Psoas muscle (tissue), 8 donors: ENCODE data around the gene MGLL. TPM values are rescaled to one million over a fixed set of nuclear protein-coding genes. Genes with fewer than 3 reads are reported as not detected.

Experiments used
- ATAC-seq, 4 donors: fragments of 200-7000 bp; cut with Tn5 transposase; one replicate each; pipeline ENCODE4 v1.9.1; 2020; ENCODE audit warnings: moderate library complexity in 3 of 4, mild to moderate bottlenecking in 2 of 4
- DNase-seq, 2 donors: peaks; one replicate each; pipeline ENCODE4 v3.0.0-alpha.2; 2020
- H3K27ac ChIP-seq: fragments of 200-600 bp; one replicate; pipeline ENCODE4 v1.8.0; 2022
- H3K27me3 ChIP-seq, 3 donors: fragments of 200-600 bp in 1 of 3; one replicate each; pipeline versions ENCODE4 v1.6.1 to v1.8.0; 2013 to 2022; ENCODE audit warnings: low read length in 2 of 3, mild to moderate bottlenecking in 2 of 3, moderate library complexity in 1 of 3; ENCODE audit not compliant: insufficient read depth in 3 of 3
- H3K36me3 ChIP-seq, 2 donors: fragments of 200-600 bp in 1 of 2; one replicate each; pipeline versions ENCODE4 v1.6.1 to v1.8.0; 2013 to 2022; ENCODE audit warnings: low read depth in 1 of 2, mild to moderate bottlenecking in 1 of 2, moderate library complexity in 1 of 2; ENCODE audit not compliant: insufficient read depth in 1 of 2
- H3K4me1 ChIP-seq: fragments of 200-600 bp; one replicate; pipeline ENCODE4 v1.8.0; 2022
- H3K4me3 ChIP-seq: fragments of 200-600 bp; one replicate; pipeline ENCODE4 v1.8.0; 2022; ENCODE audit warnings: mild to moderate bottlenecking
- H3K9me3 ChIP-seq: fragments of 200-600 bp; one replicate; pipeline ENCODE4 v1.8.0; 2022
- CTCF ChIP-seq: fragments of 200-600 bp; IDR thresholded peaks from one replicate; pipeline ENCODE4 v1.8.0; 2022; ENCODE audit warnings: antibody characterized with exemption
- WGBS, 3 donors: extraction: QIAGEN DNeasy Blood & Tissue Kit; methylation state at CpG; one replicate each; pipeline versions ENCODE4 v1.1.6 to v1.1.7; 2013; 5-methylcytosine and 5-hydroxymethylcytosine counted together
- intact Hi-C, 2 donors: fragments of 100-400 bp; cut with DNase I; formaldehyde crosslinking; loops; one replicate each; pipeline versions ENCODE4 v1.11.0 to v1.14.2; 2022
- polyA plus RNA-seq, 3 donors: library from polyadenylated mRNA; stranded (reverse); fragments of 200-250 nt; gene quantifications; one replicate each; pipeline ENCODE4 v1.2.3, GENCODE V29; 2013
- total RNA-seq, 4 donors: library from RNA; stranded (reverse); fragmentation: NEBNext Ultra II Directional in 2 of 4; extraction: Animal tissue kit (Norgen Biotek cat#: 25700) in 2 of 4; gene quantifications; one replicate each; pipeline versions ENCODE4 v1.2.1 to v1.2.4, GENCODE V29; 2021 to 2023
- donor health status: healthy with polysubstance abuse.
- donor health status: DM: no; HTN: no; CAD: no; lungs with moderate emphysema.
- donor health status: Bipolar disorder and iron deficiency.
- donor health status: healthy.
- donor health status: DM: yes; HTN: yes; CAD: no.
- donor health status: DM: no; HTN: no; CAD: no.
- donor health status: DM: no; HTN: no; CAD: no.
- donor health status: DM: yes; HTN: yes; CAD: no.

Gene MGLL
- total and polyA plus RNA-seq, 7 donors, result 32.8 to 85.6 (median 63.0) TPM

GRCh38 chr3:127811717-127812116, 10.6 kb downstream of the MGLL start:
- H3K4me1 ChIP-seq, result peaks cover 37% of the 10 kb centered on the region
- no peaks in the 10 kb centered on the region for H3K9me3 ChIP-seq
- no peaks in the 10 kb centered on the region for H3K27me3 ChIP-seq
- no peak overlapping the region for H3K4me3 ChIP-seq
- intact Hi-C loops, result no loop called here
- DNase-seq (no peak), ATAC-seq (no peak)
- H3K27ac ChIP-seq, result no peak overlapping the region
- H3K36me3 ChIP-seq, result peaks cover 3 to 75% of the 10 kb centered on the region in 2 donors
- TF ChIP-seq CTCF, result no peak
- 93 to 94% (median 94%) methylated on average over 3 of the region's 3 CpGs for WGBS, 3 donors

GRCh38 chr3:127809611-127810010, 12.7 kb downstream of the MGLL start:
- peaks cover 18% of the 10 kb centered on the region for H3K4me1 ChIP-seq
- intact Hi-C loops, result no loop called here
- no peak for ATAC-seq
- peaks cover 3 to 78% of the 10 kb centered on the region in 2 donors for H3K36me3 ChIP-seq
- no peak for TF ChIP-seq CTCF
- WGBS, 3 donors, result 75 to 94% (median 78%) methylated on average over 2 of the region's 2 CpGs
- no peaks in the 10 kb centered on the region for H3K9me3 ChIP-seq
- no peak overlapping the region for H3K4me3 ChIP-seq
- DNase-seq, result peak in 1 of 2 donors; percentile 25
- no peaks in the 10 kb centered on the region for H3K27me3 ChIP-seq
- H3K27ac ChIP-seq, result no peak overlapping the region

- Histone ChIP-seq H3K4me3 (no peak overlapping the region), H3K36me3 (peaks cover 3 to 74% of the 10 kb centered on the region in 2 donors), H3K9me3 (no peaks in the 10 kb centered on the region), H3K4me1 (peaks cover 18% of the 10 kb centered on the region), H3K27me3 (no peaks in the 10 kb centered on the region), H3K27ac (no peak overlapping the region)
- intact Hi-C loops, result no loop called here
- TF ChIP-seq CTCF, result no peak
- no peak for ATAC-seq
- WGBS, 3 donors, result 89 to 98% (median 96%) methylated on average over 1 of the region's 1 CpG
- DNase-seq, result no peak
Measured at GRCh38 chr3:127809211-127809610, 13.1 kb downstream of the MGLL start.

GRCh38 chr3:127808197-127808596, 14.1 kb downstream of the MGLL start:
- H3K36me3 ChIP-seq, result peaks cover 3 to 64% of the 10 kb centered on the region in 2 donors
- no peak overlapping the region for H3K27ac ChIP-seq
- no peaks in the 10 kb centered on the region for H3K27me3 ChIP-seq
- peaks cover 23% of the 10 kb centered on the region for H3K4me1 ChIP-seq
- DNase-seq (no peak), ATAC-seq (no peak)
- H3K9me3 ChIP-seq, result no peaks in the 10 kb centered on the region
- intact Hi-C loops, result no loop called here
- H3K4me3 ChIP-seq, result no peak overlapping the region
- no peak for TF ChIP-seq CTCF

GRCh38 chr3:127805026-127805753, 17.1 kb downstream of the MGLL start:
- DNase-seq (no peak), ATAC-seq (no peak)
- no peak overlapping the region for H3K27ac ChIP-seq
- no peak for TF ChIP-seq CTCF
- H3K9me3 ChIP-seq, result no peaks in the 10 kb centered on the region
- no peak overlapping the region for H3K4me3 ChIP-seq
- 55 to 75% (median 55%) methylated on average over 10 of the region's 10 CpGs for WGBS, 3 donors
- H3K36me3 ChIP-seq, result peaks cover 3 to 34% of the 10 kb centered on the region in 2 donors
- intact Hi-C loops, result no loop called here
- no peaks in the 10 kb centered on the region for H3K27me3 ChIP-seq
- peaks cover 30% of the 10 kb centered on the region for H3K4me1 ChIP-seq
